K562 (cell line): ENCODE results near the gene FGR.

ENCODE experiments used
- ARID1B ChIP-seq: fragments of 450-650 bp; IDR thresholded peaks from 2 replicates; pipeline ENCODE4 v1.6.1; 2016; ENCODE audit warnings: antibody characterized with exemption, mild to moderate bottlenecking, inconsistent platforms
- E2F1 ChIP-seq: sonication (generic); formaldehyde crosslinking; IDR thresholded peaks from 2 replicates; pipeline ENCODE4 v1.8.1; 2023; ENCODE audit warnings: mild to moderate bottlenecking, missing genetic modification reagents, moderate library complexity
- JUNB ChIP-seq: fragments of 450-650 bp; formaldehyde crosslinking; conservative IDR thresholded peaks from 2 replicates; pipeline ENCODE4 v1.4.0; 2020; ENCODE audit warnings: mild to moderate bottlenecking
- LEF1 ChIP-seq: fragments of 450-650 bp; IDR thresholded peaks from 2 replicates; pipeline ENCODE4 v1.6.1; 2016; ENCODE audit warnings: mild to moderate bottlenecking
- MYC ChIP-seq, 2 experiments: fragments of 250-450 bp in 1 of 2; sonication (Bioruptor Pico) in 1 of 2; IDR thresholded peaks; 2 replicates each; pipeline versions ENCODE4 v1.5.1 to v1.6.1; 2012 to 2021; ENCODE audit warnings: low read depth in 2 of 2, borderline replicate concordance in 1 of 2, improper control_type of control experiment in 1 of 2, low read length in 1 of 2, mild to moderate bottlenecking in 1 of 2, moderate library complexity in 1 of 2
- ZBTB17 ChIP-seq: fragments of 450-650 bp; formaldehyde crosslinking; IDR thresholded peaks from 2 replicates; pipeline ENCODE4 v1.4.0; 2020; ENCODE audit warnings: mild to moderate bottlenecking
- ZC3H4 ChIP-seq: sonication (generic); formaldehyde crosslinking; IDR thresholded peaks from 2 replicates; pipeline ENCODE4 v1.9.0; 2021; ENCODE audit warnings: missing genetic modification reagents, borderline replicate concordance
- ZNF830 ChIP-seq: fragments of 250-450 bp; sonication (Bioruptor Pico); IDR thresholded peaks from 2 replicates; pipeline ENCODE4 v1.5.0; 2021; ENCODE audit warnings: mild to moderate bottlenecking
- ZZZ3 ChIP-seq: fragments of 450-650 bp; IDR thresholded peaks from 2 replicates; pipeline ENCODE4 v1.6.1; 2016; ENCODE audit warnings: antibody characterized with exemption, mild to moderate bottlenecking, moderate library complexity
- TF ChIP-seq, protein P1 (sequence below): conservative IDR thresholded peaks from 2 replicates; pipeline ENCODE4 v1.6.1; 2011; ENCODE audit warnings: low read depth, mild to moderate bottlenecking, low read length; ENCODE audit not compliant: control insufficient read depth
- TF ChIP-seq, protein P2 (sequence below), 2 experiments: IDR thresholded peaks; 2 replicates each; pipeline ENCODE4 v1.6.1; 2011; ENCODE audit warnings: borderline replicate concordance in 1 of 2, control low read depth in 1 of 2, low read depth in 1 of 2, low read length in 1 of 2, mild to moderate bottlenecking in 1 of 2, mixed read lengths in 1 of 2, moderate library complexity in 1 of 2; ENCODE audit not compliant: insufficient read depth in 1 of 2, insufficient read length in 1 of 2, poor library complexity in 1 of 2, severe bottlenecking in 1 of 2; ENCODE audit errors: extremely low read depth in 1 of 2
- TF ChIP-seq, protein P3 (sequence below): fragments of 450-650 bp; formaldehyde crosslinking; IDR thresholded peaks from 2 replicates; pipeline ENCODE4 v1.4.0; 2022; ENCODE audit warnings: missing genetic modification characterization

DNA sequence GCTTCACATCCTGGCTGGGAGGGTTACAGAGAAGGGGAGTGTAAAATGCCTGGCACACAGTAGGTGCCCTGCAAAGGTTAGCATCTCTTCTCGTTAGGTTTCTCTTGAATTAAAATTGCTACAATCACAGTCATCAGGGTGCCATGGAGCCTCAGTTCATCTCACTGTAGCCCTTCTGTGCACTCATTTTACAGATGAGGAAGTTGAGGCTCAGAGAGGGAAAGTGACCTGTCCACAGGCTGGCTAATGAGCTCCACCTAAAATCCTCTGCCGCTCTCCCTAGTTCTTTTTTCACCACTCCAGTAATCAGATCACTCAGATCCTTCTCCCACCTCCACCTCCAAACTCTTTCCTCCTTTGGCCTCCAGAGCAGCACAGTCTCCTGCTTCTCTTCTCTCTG lies 17.6 kb downstream of the FGR start:
- no peak for TF ChIP-seq ARID1B
- TF ChIP-seq, protein P1, sequence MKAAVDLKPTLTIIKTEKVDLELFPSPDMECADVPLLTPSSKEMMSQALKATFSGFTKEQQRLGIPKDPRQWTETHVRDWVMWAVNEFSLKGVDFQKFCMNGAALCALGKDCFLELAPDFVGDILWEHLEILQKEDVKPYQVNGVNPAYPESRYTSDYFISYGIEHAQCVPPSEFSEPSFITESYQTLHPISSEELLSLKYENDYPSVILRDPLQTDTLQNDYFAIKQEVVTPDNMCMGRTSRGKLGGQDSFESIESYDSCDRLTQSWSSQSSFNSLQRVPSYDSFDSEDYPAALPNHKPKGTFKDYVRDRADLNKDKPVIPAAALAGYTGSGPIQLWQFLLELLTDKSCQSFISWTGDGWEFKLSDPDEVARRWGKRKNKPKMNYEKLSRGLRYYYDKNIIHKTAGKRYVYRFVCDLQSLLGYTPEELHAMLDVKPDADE: no peak
- TF ChIP-seq ZBTB17 (CRISPR knock-in tag): no peak
- no peak for TF ChIP-seq MYC (IDR thresholded peaks at IDR 0.05; ENCODE audit: low read depth, low read length)
- no peak for TF ChIP-seq MYC (CRISPR knock-in tag; IDR thresholded peaks at IDR 0.05; ENCODE audit: borderline replicate concordance, low read depth)
- no peak for TF ChIP-seq ZC3H4
- TF ChIP-seq JUNB (CRISPR knock-in tag): no peak
- TF ChIP-seq LEF1: no peak
- TF ChIP-seq ZZZ3: no peak
- TF ChIP-seq E2F1 (CRISPR knock-in tag): no peak
- no peak for TF ChIP-seq ZNF830 (CRISPR knock-in tag)
- TF ChIP-seq, protein P2, sequence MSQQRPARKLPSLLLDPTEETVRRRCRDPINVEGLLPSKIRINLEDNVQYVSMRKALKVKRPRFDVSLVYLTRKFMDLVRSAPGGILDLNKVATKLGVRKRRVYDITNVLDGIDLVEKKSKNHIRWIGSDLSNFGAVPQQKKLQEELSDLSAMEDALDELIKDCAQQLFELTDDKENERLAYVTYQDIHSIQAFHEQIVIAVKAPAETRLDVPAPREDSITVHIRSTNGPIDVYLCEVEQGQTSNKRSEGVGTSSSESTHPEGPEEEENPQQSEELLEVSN (IDR thresholded peaks at IDR 0.05; ENCODE audit: borderline replicate concordance in 1 of 2, extremely low read depth in 1 of 2, insufficient read depth in 1 of 2, insufficient read length in 1 of 2, low read depth in 1 of 2, low read length in 1 of 2, poor library complexity in 1 of 2, severe bottlenecking in 1 of 2): no peak
- TF ChIP-seq, protein P3, sequence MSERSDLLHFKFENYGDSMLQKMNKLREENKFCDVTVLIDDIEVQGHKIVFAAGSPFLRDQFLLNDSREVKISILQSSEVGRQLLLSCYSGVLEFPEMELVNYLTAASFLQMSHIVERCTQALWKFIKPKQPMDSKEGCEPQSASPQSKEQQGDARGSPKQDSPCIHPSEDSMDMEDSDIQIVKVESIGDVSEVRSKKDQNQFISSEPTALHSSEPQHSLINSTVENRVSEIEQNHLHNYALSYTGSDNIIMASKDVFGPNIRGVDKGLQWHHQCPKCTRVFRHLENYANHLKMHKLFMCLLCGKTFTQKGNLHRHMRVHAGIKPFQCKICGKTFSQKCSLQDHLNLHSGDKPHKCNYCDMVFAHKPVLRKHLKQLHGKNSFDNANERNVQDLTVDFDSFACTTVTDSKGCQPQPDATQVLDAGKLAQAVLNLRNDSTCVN (CRISPR knock-in tag): no peak
